WTC11 (cell line): ENCODE data around the gene NEFH. TPM values are rescaled to one million over a fixed set of nuclear protein-coding genes. Genes with fewer than 3 reads are reported as not detected.

Experiments
- ATAC-seq: fragments of 200-7000 bp; cut with Tn5 transposase; 2 replicates; pipeline ENCODE4 v1.10.0; 2021; ENCODE audit warnings: mild to moderate bottlenecking, moderate library complexity
- CTCF ChIA-PET: fragments of 300-600 bp; sonication (Branson Sonifier 250); formaldehyde crosslinking; loops from one replicate; lab custom pipeline; 2021; ENCODE audit warnings: antibody characterized with exemption; lab: Charles Lee
- POLR2A ChIA-PET: fragments of 350-600 bp; sonication (Branson Sonifier 250); formaldehyde crosslinking; loops from one replicate; lab custom pipeline; 2021; ENCODE audit warnings: antibody characterized with exemption; lab: Charles Lee
- DNase-seq: peaks from one replicate; pipeline ENCODE4 v3.0.0; 2021; ENCODE audit warnings: low spot score
- H3K27ac Mint-ChIP-seq: 2 replicates; pipeline ENCODE4 v1.8.0; 2021; ENCODE audit warnings: mixed read lengths
- H3K27me3 Mint-ChIP-seq: 2 replicates; pipeline ENCODE4 v1.8.0; 2021; ENCODE audit warnings: low read depth, mild to moderate bottlenecking, moderate library complexity, mixed read lengths
- H3K36me3 Mint-ChIP-seq: 2 replicates; pipeline ENCODE4 v1.8.0; 2021; ENCODE audit warnings: mixed read lengths
- H3K4me1 Mint-ChIP-seq: 2 replicates; pipeline ENCODE4 v1.8.0; 2022; ENCODE audit warnings: mixed read lengths
- H3K4me3 Mint-ChIP-seq: 2 replicates; pipeline ENCODE4 v1.8.0; 2021; ENCODE audit warnings: mild to moderate bottlenecking, moderate library complexity, mixed read lengths
- H3K9me3 Mint-ChIP-seq: 2 replicates; pipeline ENCODE4 v1.8.0; 2021; ENCODE audit warnings: mixed read lengths
- E2F4 ChIP-seq: sonication (generic); formaldehyde crosslinking; IDR thresholded peaks from 2 replicates; pipeline ENCODE4 v1.8.1; 2022; ENCODE audit warnings: low read depth, mild to moderate bottlenecking, moderate library complexity, missing genetic modification reagents, borderline replicate concordance
- ESRRA ChIP-seq: sonication (generic); formaldehyde crosslinking; IDR thresholded peaks from 2 replicates; pipeline ENCODE4 v1.8.1; 2022; ENCODE audit warnings: mild to moderate bottlenecking, missing genetic modification reagents, borderline replicate concordance
- FOXK1 ChIP-seq: sonication (generic); formaldehyde crosslinking; IDR thresholded peaks from 2 replicates; pipeline ENCODE4 v1.8.0; 2022; ENCODE audit warnings: mild to moderate bottlenecking, moderate library complexity, missing genetic modification reagents
- MLX ChIP-seq: sonication (generic); formaldehyde crosslinking; IDR thresholded peaks from 2 replicates; pipeline ENCODE4 v1.8.1; 2023; ENCODE audit warnings: mild to moderate bottlenecking, missing genetic modification reagents, moderate library complexity
- NFE2L1 ChIP-seq: sonication (generic); formaldehyde crosslinking; IDR thresholded peaks from 2 replicates; pipeline ENCODE4 v1.8.1; 2023; ENCODE audit warnings: missing genetic modification reagents
- SP1 ChIP-seq: sonication (generic); formaldehyde crosslinking; conservative IDR thresholded peaks from 2 replicates; pipeline ENCODE4 v1.8.1; 2022; ENCODE audit warnings: missing genetic modification reagents
- ZMAT4 ChIP-seq: fragments of 250-450 bp; sonication (Bioruptor Pico); IDR thresholded peaks from 2 replicates; pipeline ENCODE4 v1.9.0; 2021; ENCODE audit warnings: mild to moderate bottlenecking
- ZNF121 ChIP-seq: sonication (generic); formaldehyde crosslinking; IDR thresholded peaks from 2 replicates; pipeline ENCODE4 v1.8.0; 2023; ENCODE audit warnings: missing genetic modification reagents
- ZNF281 ChIP-seq: sonication (generic); formaldehyde crosslinking; IDR thresholded peaks from 2 replicates; pipeline ENCODE4 v1.8.0; 2023; ENCODE audit warnings: mild to moderate bottlenecking, missing genetic modification reagents
- total RNA-seq: library from RNA; stranded (reverse); gene quantifications from 3 replicates; pipeline ENCODE4 v1.2.3, GENCODE V29; 2021
- TF ChIP-seq, protein P1 (sequence below): fragments of 250-450 bp; sonication (Bioruptor Pico); IDR thresholded peaks from 2 replicates; pipeline ENCODE4 v2.1.2; 2022; ENCODE audit warnings: mild to moderate bottlenecking, moderate library complexity
- TF ChIP-seq, protein P2 (sequence below): sonication (generic); formaldehyde crosslinking; IDR thresholded peaks from 2 replicates; pipeline ENCODE4 v1.8.1; 2023; ENCODE audit warnings: mild to moderate bottlenecking, moderate library complexity, missing genetic modification reagents
- TF ChIP-seq, protein P3 (sequence below): fragments of 250-450 bp; sonication (Bioruptor Pico); IDR thresholded peaks from 2 replicates; pipeline ENCODE4 v1.9.0; 2021; ENCODE audit warnings: mild to moderate bottlenecking

The NEFH gene
- total RNA-seq, 1 experiment from 2014 or later: 2.6 TPM

- no peak for TF ChIP-seq ZNF121
- TF ChIP-seq, protein P1, sequence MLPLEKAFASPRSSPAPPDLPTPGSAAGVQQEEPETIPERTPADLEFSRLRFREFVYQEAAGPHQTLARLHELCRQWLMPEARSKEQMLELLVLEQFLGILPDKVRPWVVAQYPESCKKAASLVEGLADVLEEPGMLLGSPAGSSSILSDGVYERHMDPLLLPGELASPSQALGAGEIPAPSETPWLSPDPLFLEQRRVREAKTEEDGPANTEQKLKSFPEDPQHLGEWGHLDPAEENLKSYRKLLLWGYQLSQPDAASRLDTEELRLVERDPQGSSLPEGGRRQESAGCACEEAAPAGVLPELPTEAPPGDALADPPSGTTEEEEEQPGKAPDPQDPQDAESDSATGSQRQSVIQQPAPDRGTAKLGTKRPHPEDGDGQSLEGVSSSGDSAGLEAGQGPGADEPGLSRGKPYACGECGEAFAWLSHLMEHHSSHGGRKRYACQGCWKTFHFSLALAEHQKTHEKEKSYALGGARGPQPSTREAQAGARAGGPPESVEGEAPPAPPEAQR (CRISPR knock-in tag): no peak
- no peak for TF ChIP-seq SP1 (CRISPR knock-in tag)
- no peak for TF ChIP-seq E2F4 (CRISPR knock-in tag)
- peak; percentile 53; the same call in 1 of the 2 replicates for TF ChIP-seq FOXK1 (CRISPR knock-in tag)
- TF ChIP-seq, protein P2, sequence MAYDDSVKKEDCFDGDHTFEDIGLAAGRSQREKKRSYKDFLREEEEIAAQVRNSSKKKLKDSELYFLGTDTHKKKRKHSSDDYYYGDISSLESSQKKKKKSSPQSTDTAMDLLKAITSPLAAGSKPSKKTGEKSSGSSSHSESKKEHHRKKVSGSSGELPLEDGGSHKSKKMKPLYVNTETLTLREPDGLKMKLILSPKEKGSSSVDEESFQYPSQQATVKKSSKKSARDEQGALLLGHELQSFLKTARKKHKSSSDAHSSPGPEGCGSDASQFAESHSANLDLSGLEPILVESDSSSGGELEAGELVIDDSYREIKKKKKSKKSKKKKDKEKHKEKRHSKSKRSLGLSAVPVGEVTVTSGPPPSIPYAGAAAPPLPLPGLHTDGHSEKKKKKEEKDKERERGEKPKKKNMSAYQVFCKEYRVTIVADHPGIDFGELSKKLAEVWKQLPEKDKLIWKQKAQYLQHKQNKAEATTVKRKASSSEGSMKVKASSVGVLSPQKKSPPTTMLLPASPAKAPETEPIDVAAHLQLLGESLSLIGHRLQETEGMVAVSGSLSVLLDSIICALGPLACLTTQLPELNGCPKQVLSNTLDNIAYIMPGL (CRISPR knock-in tag): peak; percentile 21; the same call in 1 of the 2 replicates
- TF ChIP-seq ZMAT4 (CRISPR knock-in tag): no peak
- TF ChIP-seq, protein P3, sequence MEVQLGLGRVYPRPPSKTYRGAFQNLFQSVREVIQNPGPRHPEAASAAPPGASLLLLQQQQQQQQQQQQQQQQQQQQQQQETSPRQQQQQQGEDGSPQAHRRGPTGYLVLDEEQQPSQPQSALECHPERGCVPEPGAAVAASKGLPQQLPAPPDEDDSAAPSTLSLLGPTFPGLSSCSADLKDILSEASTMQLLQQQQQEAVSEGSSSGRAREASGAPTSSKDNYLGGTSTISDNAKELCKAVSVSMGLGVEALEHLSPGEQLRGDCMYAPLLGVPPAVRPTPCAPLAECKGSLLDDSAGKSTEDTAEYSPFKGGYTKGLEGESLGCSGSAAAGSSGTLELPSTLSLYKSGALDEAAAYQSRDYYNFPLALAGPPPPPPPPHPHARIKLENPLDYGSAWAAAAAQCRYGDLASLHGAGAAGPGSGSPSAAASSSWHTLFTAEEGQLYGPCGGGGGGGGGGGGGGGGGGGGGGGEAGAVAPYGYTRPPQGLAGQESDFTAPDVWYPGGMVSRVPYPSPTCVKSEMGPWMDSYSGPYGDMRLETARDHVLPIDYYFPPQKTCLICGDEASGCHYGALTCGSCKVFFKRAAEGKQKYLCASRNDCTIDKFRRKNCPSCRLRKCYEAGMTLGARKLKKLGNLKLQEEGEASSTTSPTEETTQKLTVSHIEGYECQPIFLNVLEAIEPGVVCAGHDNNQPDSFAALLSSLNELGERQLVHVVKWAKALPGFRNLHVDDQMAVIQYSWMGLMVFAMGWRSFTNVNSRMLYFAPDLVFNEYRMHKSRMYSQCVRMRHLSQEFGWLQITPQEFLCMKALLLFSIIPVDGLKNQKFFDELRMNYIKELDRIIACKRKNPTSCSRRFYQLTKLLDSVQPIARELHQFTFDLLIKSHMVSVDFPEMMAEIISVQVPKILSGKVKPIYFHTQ (CRISPR knock-in tag): no peak
- peak; percentile 90; the same call in 1 of the 2 replicates for TF ChIP-seq ZNF281 (CRISPR knock-in tag)
- peak; percentile 65; the same call in 1 of the 2 replicates for TF ChIP-seq NFE2L1 (CRISPR knock-in tag)
- TF ChIP-seq MLX (CRISPR knock-in tag): no peak
- peak; percentile 83; the same call in 1 of the 2 replicates for TF ChIP-seq ESRRA
Measured at GRCh38 chr22:29481265-29482000, 1.4 kb downstream of the NEFH start.

More at GRCh38 chr22:29481265-29482000, 1.4 kb downstream of the NEFH start:
- Mint-ChIP-seq H3K4me3 (peak overlapping the region; percentile 78), H3K36me3 (peaks cover 8% of the 10 kb centered on the region; the same call in 1 of the 2 replicates), H3K9me3 (no peaks in the 10 kb centered on the region), H3K27me3 (peaks cover 63% of the 10 kb centered on the region), H3K4me1 (peaks cover 42% of the 10 kb centered on the region), H3K27ac (peak overlapping the region; percentile 77; the same call in 1 of the 2 replicates)
- CTCF ChIA-PET: interaction anchor here (0.6 to 6.2 kb wide), 7 partner anchors 11 to 86 kb away, joined by 3 to 60 read pairs (median 6); partner anchors contain the start of gene THOC5
- POLR2A ChIA-PET: no interaction called here
- DNase-seq: peak; percentile 82
- ATAC-seq: peak; percentile 59
